Breast epithelium (tissue), 4 donors: ENCODE data around the gene VSIG8. TPM values are rescaled to one million over a fixed set of nuclear protein-coding genes. Genes with fewer than 3 reads are reported as not detected.
A peak's percentile ranks its signal among the peaks of the same experiment; 100 is the strongest.

ENCODE experiments used
- DNase-seq, 2 donors: peaks; one replicate each; pipeline ENCODE4 v3.0.0-alpha.2; 2019; ENCODE audit warnings: low spot score in 2 of 2
- H3K27ac ChIP-seq, 2 donors: fragments of 200-600 bp; sonication (generic) in 1 of 2; one replicate each; pipeline ENCODE4 v1.5.1; 2016 to 2019; ENCODE audit warnings: mild to moderate bottlenecking in 1 of 2
- H3K27me3 ChIP-seq, 2 donors: fragments of 200-600 bp; sonication (generic) in 1 of 2; one replicate each; pipeline versions ENCODE4 v1.5.1 to v1.6.0; 2017 to 2019; ENCODE audit warnings: control low read depth in 1 of 2, mild to moderate bottlenecking in 1 of 2
- H3K36me3 ChIP-seq: fragments of 200-600 bp; one replicate; pipeline ENCODE4 v1.5.1; 2019
- H3K4me1 ChIP-seq, 2 donors: fragments of 200-600 bp; sonication (generic); one replicate each; pipeline ENCODE4 v1.5.1; 2016 to 2019; ENCODE audit warnings: control low read depth in 1 of 2
- H3K4me3 ChIP-seq, 3 donors: fragments of 200-600 bp; sonication (generic); 1 replicate in 2 of 3; 2 replicates in 1 of 3; pipeline ENCODE4 v1.5.1; 2016 to 2019; ENCODE audit warnings: mild to moderate bottlenecking in 3 of 3, moderate library complexity in 2 of 3
- H3K9me3 ChIP-seq, 2 donors: fragments of 200-600 bp; sonication (generic) in 1 of 2; one replicate each; pipeline ENCODE4 v1.5.1; 2016 to 2019; ENCODE audit warnings: control low read depth in 1 of 2
- CTCF ChIP-seq, 3 donors: fragments of 450-650 bp; IDR thresholded peaks; one replicate each; pipeline ENCODE4 v1.5.1; 2016 to 2017; ENCODE audit warnings: antibody characterized with exemption in 3 of 3, mild to moderate bottlenecking in 3 of 3, moderate library complexity in 3 of 3
- POLR2A ChIP-seq: fragments of 450-650 bp; IDR thresholded peaks from one replicate; pipeline ENCODE4 v1.6.1; 2016; ENCODE audit warnings: antibody characterized with exemption, mild to moderate bottlenecking, moderate library complexity
- POLR2AphosphoS5 ChIP-seq, 3 donors: sonication (generic); formaldehyde crosslinking; IDR thresholded peaks; one replicate each; pipeline ENCODE4 v1.6.1; 2017; ENCODE audit warnings: antibody characterized with exemption in 3 of 3
- intact Hi-C: fragments of 100-400 bp; cut with DNase I; formaldehyde crosslinking; loops from one replicate; pipeline ENCODE4 v1.15.1; 2023; ENCODE audit warnings: low total_unique reads
- total RNA-seq, 3 donors: library from RNA; depleted of rRNA; stranded (reverse); fragments of >200 nt; gene quantifications; one replicate each; pipeline ENCODE4 v1.1.0, GENCODE V29; 2016

Gene VSIG8
- total RNA-seq, 3 donors from 2014 or later, result 0.15 to 0.16 TPM; not detected in 1

- intact Hi-C loops, result no loop called here
Observed at GRCh38 chr1:159854116-159854692, 8.3 kb downstream of the VSIG8 start.

GRCh38 chr1:159853417-159854115, 8.9 kb downstream of the VSIG8 start:
- DNase-seq, result no peak
- peak overlapping the region; percentile 95 to 97 for H3K27ac ChIP-seq
- intact Hi-C loops, result no loop called here

More at GRCh38 chr1:159854116-159854692, 8.3 kb downstream of the VSIG8 start:
- Histone ChIP-seq H3K27ac (peak overlapping the region; percentile 95 to 97), H3K36me3 (no peaks in the 10 kb centered on the region), H3K27me3 (no peaks in the 10 kb centered on the region), H3K4me1 (no peaks in the 10 kb centered on the region), H3K4me3 (peak overlapping the region; percentile 61 to 89 (median 77)), H3K9me3 (no peaks in the 10 kb centered on the region)
- DNase-seq, result peak; percentile 53 to 69
- no peak for TF ChIP-seq POLR2A
- no peak for TF ChIP-seq POLR2AphosphoS5 (IDR thresholded peaks at IDR 0.05)
- TF ChIP-seq CTCF (IDR thresholded peaks at IDR 0.05), result no peak

GRCh38 chr1:159851407-159851806, 11.1 kb downstream of the VSIG8 start:
- intact Hi-C loops, result loop anchor here (2.0 kb wide), 1 partner anchor 43 kb away; no protein-coding TSS in a partner anchor
- DNase-seq, result no peak
- no peak for TF ChIP-seq POLR2AphosphoS5 (IDR thresholded peaks at IDR 0.05)
- no peak for TF ChIP-seq POLR2A
- TF ChIP-seq CTCF (IDR thresholded peaks at IDR 0.05), result no peak

More at GRCh38 chr1:159853417-159854115, 8.9 kb downstream of the VSIG8 start:
- Histone ChIP-seq H3K36me3 (no peaks in the 10 kb centered on the region), H3K4me1 (no peaks in the 10 kb centered on the region), H3K27me3 (no peaks in the 10 kb centered on the region), H3K4me3 (peak overlapping the region; percentile 61 to 89 (median 77)), H3K9me3 (no peaks in the 10 kb centered on the region)
- TF ChIP-seq CTCF (IDR thresholded peaks at IDR 0.05) (no peak), POLR2A (no peak), POLR2AphosphoS5 (IDR thresholded peaks at IDR 0.05) (no peak)

GRCh38 chr1:159849626-159850366, 12.7 kb downstream of the VSIG8 start:
- Histone ChIP-seq H3K4me3 (no peak overlapping the region), H3K9me3 (no peaks in the 10 kb centered on the region), H3K36me3 (no peaks in the 10 kb centered on the region), H3K4me1 (no peaks in the 10 kb centered on the region), H3K27ac (peak overlapping the region in 1 of 2 donors; percentile 19), H3K27me3 (no peaks in the 10 kb centered on the region)
- no peak for DNase-seq
- TF ChIP-seq POLR2A (no peak), CTCF (IDR thresholded peaks at IDR 0.05) (no peak), POLR2AphosphoS5 (IDR thresholded peaks at IDR 0.05) (no peak)
- intact Hi-C loops, result loop anchor here (2.0 kb wide), 1 partner anchor 41 kb away; no protein-coding TSS in a partner anchor

More at GRCh38 chr1:159851407-159851806, 11.1 kb downstream of the VSIG8 start:
- Histone ChIP-seq H3K4me1 (no peaks in the 10 kb centered on the region), H3K4me3 (no peak overlapping the region), H3K36me3 (no peaks in the 10 kb centered on the region), H3K27me3 (no peaks in the 10 kb centered on the region), H3K9me3 (no peaks in the 10 kb centered on the region), H3K27ac (no peak overlapping the region)
